HG03097 (cell line): ENCODE measurements around the gene ASTN2.
A peak's percentile ranks its signal among the peaks of the same experiment; 100 is the strongest.

ENCODE experiments used
- ATAC-seq: cut with Tn5 transposase; IDR thresholded peaks from one replicate; pipeline ENCODE4 v1.9.1; 2021; ENCODE audit not compliant: unreplicated experiment, low FRiP score

ASTN2 gene

DNA sequence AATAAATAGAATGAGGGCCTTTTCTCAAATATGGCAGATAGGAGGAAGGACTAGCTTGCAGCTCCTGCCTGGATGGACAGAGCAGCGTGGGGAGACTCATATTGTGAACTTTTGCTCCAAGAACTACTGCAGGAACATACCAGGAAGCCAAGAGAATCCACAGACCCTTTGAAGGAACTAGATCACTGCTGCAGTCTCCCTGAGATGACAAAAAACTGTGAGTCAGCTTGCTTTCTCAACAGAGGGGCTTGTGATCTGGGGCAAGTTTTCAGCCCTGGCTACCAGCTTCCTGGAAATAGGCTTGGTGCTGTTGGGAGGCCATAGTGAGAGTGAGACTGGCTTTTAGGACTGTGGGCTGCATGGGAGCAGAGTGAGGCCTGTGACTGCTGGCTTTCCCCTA is 898.4 kb downstream of the ASTN2 start:
- ATAC-seq, result no peak

DNA sequence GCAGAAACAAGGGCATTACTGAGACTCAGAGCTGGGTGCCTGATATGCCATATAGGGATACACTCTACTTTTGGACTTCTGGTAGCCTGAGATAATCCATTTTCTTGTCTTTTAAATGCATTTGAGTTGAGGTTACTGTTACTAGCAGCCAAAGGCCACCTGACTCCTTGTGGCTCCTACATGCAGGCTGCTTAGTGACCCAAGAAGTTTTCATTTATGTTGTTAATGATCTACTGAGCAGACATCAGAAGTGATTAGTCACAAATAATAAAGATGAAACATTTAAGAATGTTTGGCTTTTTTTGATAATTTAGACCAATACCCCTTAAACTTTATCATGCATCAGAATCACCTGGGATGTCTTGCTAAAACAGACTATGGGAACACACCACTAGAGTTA is 899.3 kb downstream of the ASTN2 start:
- ATAC-seq, result no peak

DNA sequence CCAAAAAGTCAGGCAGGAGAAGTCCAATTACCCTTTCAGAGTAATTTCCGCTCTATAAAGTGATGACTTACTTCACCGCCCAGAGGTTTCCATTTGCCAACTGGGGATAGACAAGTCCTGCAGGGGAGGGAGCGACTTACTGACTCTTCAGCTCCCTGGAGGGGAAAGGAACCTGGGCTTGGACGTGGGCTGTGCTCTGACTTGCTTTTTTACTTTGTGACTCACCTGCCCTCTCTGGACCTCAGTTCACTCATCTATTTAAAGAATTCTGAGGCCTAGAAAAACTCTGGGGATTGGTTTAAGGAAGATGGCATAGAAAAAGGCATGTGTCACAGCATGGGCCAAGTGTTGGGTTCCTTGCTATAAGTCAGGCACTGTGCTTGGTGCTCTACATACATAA is 908.2 kb downstream of the ASTN2 start:
- ATAC-seq, result no peak

DNA sequence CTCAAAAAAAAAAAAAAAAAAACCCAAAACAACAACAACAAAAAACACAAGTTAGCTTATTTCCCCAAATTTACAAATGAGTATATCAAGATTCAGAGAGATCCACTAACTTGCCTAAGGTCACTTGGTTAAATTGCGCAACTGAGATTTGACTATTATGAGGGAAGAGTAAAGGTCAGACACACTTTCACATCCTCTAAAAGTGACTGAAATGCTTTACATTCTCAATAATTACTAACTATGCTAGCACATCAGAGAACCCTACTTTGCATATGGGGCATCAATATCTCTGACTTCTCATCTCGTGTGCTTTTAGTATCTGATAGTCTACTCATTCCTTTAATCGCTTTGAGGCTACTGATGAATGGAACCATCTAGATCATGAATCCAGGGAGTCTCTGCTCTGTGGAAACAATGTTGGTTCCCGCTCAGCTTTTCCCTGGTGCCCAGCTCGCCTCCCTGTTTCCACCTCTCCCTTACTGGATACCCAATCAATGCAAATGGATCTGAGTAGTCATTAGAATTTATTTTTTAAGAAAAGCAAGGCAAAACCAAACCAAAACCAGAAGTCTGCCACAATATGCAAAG is 909.9 kb downstream of the ASTN2 start:
- ATAC-seq, result peak; percentile 99

DNA sequence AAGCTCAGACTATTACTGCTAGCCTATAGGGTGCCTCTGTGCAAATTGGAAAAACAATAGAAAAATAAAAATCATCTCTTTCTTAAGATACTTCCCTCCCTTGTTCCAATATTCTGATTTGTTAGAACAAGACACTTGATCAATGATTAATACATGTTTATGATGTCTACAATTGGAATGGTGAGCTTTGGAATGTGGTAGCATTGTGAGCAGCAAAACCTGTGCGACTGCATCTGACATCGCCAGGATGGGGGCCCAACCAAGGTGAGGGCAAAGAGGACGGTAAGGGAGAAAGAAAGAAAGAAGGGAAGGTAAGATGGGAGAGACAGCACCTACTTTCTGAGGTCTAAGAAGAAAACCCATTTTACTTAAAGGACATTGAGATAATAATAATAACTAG is 910.8 kb downstream of the ASTN2 start:
- no peak for ATAC-seq

DNA sequence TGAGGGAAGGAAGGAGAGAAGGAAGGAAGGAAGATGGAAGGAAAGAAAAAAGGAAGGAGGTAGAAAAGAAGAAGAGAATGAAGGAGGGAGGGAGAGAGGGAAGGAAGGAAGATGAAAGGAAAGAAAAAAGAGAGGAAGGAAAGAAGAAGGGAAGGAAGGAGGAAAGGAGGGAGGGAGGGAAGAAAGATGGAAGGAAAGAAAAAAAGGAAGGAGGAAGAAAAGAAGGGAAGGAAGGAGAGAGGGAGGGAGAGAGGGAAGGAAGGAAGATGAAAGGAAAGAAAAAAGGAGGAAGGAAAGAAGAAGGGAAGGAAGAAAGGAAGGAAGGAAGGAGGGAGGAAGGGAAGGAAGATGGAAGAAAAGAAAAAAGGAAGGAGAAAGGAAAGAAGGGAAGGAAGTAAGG is 912.1 kb downstream of the ASTN2 start:
- ATAC-seq, result no peak

DNA sequence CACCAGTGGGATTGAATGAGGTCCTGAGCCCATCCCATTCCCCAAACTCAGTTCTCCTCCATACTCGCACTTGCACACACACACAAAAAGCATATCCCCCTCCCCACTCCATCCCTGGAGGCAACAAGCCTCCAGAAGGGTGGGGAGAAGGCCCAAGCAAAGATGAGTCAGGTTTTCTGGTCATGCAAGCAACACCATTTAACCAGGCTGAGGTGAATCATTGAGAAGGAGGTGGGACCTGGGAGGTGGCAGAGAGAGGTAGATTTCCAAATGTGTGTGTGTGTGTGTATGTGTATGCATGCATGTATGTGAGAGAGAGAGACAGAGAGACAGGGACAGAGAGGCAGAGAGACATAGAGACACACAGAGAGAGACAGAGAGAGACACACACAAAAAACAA is 913.0 kb downstream of the ASTN2 start:
- no peak for ATAC-seq

DNA sequence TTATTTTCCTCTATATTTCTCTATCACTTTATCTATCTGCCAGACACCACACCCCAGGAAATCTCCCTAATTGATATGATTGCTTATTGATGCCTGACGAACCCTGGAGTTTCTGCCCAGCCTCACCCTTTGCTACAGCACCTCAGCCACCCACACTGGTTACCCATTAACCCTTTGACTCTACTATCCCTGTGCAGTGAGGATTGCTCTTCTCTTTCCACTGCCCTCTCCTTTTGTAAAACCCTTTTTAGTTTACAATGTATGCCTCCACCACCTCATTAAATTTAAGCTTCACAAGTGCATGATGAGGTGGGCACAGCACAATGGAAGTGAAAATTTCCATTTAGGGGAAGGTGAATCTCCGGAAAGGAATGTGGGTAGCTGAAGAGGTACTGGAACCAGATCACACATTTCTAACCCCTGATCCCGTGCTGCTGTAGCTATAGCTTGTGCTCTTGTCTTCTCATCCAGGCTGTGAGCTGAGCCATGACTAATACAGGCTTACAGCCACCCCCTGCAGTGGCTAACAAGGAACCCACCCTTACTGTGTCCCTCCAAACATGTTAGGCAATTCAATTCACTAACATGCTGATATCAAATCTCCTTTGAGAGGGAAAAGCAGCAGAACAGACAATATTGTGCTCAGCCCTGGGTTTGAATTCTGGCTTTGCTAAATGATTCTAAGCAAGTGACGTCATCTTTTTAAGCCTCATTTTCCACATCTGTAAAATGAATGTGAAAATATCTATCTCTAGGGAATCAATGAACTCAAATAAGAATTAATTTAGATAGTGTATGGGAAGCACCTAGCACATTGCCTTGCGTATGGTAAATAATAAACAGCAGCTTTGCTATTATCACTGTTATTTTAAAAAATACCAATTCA is 914.6 kb downstream of the ASTN2 start:
- ATAC-seq, result no peak

DNA sequence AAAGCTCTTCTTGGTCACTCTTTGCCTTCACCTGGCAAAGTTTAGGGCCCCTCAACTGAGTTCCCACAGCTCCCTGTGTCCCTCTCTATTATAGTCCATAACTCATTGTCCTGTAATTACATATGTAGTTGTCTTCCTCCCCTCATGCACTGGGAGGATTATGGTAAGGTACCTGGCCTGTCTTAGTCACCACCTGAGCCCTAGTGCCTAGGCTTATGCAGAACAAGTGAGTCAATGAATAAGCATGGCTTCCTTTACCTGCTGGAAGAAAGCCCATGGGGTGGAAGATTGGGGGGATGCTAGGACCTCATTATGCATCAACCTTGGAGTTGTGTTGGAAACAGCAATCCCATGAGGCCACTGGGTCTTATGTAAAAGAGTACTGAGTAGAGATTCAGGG is 915.4 kb downstream of the ASTN2 start:
- ATAC-seq, result no peak

DNA sequence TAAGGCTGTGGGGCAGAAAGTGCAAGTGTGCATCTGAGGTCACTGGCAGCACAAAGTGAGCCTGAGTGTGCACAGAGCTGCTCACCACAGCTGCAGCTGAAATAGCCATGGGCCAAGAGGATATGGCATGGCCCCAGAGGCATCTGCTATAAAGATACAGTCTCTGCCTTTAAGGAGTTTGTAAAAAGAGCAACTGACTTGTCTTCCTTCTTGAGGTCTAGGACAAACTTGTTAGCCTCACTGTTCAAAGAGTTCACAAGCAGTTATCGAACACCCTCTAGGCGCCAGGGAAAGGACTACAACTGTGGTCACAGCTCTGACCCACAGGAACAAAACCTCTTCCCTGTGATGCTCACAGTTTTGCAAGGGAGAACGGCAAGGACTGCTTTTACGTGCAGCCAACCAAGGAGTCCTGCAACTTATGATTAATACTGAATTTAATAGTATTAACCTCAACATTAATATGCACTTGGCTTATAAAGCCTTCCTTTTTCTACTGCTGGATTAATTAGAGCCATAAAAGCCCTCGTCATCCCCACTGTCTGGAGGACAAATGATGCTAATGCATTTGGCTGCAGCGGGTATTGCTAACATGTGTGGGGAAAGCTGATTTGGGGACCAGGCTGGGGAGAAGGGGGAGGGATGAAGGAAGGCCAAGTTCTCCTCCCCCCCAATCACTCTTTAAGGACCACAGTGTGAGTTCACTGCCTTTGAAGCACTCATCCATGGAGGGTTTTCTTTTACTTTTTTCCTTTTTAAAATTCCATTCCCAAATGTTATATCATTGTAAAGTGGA is 917.6 kb downstream of the ASTN2 start:
- ATAC-seq, result no peak

DNA sequence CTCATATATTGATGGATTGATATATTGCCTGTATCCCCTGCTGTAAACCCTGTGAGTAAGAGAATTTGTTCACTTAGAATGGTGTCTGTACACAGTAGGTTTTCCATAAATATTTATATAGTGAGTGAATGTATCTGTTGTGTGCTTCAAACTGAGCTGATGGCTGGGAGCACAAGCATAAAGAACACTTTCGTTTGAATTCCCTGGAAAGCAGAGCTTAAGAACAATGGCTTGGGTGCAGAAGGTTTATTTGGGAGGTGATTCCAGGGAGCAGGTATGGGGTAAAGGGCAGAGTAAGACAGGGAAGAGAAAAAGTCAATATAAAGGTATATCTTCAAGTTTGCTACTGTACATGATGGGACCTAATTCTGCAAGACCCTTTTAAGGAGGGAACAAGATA is 918.7 kb downstream of the ASTN2 start:
- ATAC-seq, result no peak

DNA sequence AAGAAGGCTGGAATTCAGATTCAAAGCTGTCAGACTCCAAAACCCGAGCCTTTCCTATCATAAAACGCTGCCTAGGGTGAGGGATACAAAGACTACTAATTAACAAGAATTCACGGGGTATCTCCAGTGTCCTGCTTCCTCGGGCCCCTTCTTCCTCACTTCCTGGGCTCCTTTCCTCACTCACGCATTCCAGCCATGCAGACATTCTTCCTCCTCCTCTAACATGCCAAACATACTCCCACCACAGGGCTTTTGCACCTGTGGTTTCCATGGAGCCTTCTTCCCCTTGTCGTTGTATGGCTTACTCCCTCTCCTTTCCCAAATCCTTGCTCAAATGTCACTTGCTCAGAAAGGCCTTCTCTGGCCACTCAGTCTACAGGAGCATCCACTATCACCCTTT is 919.1 kb downstream of the ASTN2 start:
- no peak for ATAC-seq

DNA sequence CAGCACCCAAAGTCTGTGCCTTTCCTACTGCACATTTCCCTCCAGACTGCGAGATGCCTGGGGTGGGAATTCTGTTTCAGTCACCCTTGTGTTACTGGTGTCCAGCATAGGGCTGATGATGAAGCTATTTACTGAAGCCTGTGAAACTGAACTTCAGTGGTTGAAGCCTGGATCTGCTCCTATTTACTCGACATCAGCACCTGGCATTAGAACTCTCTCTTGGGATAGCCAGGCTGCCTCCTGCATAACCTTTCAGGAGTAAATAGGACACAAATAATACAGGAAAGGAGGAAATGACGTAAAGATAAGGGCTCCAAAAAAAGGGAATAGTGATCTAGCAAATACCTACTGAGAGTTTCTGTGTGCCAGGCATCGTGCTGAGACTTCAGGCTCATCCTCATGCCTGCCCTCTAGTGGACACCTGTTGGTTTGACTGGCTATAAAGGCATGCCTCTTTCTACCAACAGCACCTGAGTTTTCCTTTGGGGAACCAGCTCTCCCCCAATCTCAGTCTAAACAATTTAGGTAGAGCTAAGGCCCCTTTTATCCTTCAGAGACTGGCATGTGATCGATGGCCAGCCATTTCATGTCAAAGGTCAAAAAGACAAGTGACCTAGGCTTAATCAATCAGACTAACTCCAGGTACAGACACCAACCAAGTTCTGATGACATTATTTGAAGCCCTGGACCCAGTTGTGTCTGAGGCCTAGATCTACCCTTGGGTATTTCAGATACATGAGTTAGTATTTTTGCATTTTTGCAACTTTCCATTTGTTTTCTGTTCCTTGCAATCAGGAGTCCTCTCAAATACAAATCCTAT is 919.8 kb downstream of the ASTN2 start:
- ATAC-seq, result no peak

DNA sequence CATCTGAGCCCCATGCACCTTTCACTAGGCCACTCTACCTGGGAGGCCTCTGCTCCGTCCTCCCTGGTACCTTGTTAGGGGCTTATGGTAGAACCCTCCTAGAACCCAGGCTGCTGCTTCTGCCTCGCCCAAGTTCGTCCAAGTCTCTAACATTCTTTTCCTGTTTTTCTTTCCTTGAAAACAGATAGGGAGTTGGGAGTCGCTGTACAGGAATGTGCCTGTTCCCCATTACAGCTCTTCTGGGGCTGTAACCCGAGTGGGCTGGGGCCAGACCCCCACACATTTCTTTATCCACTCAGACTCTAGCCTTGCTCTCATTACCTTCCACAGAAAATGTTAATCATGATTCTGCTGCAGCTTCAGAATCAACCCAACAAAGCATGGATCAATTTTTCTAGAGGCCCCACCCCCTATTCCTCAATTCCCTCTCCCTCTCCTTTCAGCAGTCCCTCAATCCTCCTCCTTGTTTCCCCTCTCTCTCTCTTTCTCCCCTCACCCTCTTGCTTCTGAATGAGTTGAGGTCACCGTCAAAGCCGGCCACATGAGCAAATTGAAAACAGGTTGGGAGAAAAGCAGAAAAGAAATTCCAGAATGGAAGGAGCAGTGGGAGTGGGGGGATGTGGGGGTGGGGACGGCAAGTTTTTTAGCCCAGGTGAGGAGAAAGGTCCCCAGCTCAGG is 921.5 kb downstream of the ASTN2 start:
- ATAC-seq, result no peak

DNA sequence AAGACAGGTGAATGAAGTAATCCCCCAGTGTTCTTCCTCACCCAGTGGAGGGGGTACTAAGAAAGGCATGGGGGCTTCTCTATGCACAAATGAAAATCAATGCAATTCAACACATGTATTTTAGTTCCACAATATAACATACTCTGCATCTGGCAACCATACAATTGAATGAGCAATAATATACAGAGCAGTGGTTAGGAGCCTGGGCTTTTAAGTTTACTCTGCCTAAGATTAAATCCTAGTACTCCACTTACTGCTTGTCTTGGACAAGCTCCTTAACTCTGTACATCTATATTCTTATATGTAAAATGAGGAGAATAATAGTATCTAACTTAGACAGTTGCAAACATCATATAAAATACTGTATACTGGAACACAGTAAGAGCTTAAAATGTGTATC is 923.2 kb downstream of the ASTN2 start:
- ATAC-seq, result no peak

DNA sequence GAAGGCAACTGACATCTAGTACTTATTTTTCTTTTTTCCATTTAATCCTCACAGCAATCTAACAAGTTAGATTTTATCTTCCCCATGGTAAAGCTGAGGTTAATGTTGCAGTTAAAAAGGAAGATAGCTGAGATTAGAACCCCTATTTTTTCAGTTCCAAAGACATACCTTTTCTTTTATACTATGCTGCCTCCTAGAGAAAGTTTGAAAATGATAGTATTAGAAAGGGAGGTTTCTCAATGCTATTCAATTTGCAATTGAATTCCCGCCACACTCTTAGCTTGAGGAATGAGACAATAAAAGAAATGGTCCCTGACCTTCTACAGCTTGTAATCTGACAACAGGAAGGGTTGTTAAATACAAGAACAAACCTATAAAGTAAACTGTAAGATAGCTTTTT is 923.6 kb downstream of the ASTN2 start:
- no peak for ATAC-seq

DNA sequence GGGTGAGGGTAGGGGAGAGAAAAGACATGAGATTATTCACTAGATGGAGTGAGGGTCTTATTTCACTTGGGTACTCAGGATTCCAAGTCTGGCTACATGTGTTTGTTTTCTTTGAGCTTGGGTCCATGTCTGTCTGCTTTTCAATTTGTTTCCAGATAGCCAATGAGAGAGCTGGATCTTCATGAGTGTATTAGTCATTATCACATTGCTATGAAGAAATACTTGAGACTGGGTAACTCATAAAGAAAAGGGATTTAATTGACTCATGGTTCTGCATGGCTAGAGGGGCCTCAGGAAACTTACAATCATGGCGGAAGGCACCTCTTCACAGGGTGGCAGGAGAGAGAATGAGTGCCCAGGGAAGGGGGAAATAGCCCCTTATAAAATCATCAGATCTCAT is 924.5 kb downstream of the ASTN2 start:
- ATAC-seq, result no peak

DNA sequence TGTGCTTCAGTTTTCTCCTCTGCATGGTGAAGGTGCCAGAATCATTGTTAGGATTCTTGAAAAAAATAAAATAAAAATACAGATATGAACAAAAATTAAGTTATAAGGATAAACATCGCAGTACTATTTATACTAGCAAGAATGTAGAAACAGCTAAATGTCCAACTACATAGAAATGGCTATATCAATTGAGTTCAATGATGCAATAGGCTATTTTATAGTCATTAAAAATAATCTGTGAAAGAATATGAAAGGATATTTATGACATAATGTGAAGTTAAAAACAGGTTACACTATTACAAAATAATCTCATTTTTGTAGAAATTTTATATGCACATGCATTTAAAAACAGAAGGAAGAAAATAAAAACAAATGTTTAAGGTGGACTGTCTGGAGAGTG is 926.5 kb downstream of the ASTN2 start:
- ATAC-seq, result no peak

DNA sequence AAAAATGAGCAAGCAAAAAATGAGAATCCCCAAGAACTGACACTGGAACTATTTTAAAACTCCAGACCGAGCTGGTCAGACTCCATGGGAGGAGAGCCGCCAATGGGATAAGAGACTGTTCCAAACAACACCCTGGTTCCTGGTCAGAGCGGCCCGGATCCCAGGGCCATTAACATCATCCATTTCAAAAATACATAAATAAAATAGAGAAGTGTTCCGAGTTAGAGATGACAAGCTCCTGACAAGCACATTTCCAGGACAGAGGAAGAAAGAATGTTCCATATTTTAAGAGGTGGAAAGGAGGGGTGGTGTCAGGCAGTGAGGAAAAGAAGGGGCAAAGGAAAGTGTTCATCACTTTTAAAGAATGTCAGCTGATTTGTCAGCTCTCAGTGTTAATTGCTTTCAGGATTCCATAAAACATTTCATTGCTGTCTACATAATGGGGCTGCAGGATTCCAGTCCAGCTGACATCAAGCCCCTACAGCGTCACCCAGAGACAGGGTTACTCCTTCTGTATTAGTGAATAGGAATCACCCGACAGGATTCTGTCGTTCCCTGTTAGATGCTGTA is 930.3 kb downstream of the ASTN2 start:
- ATAC-seq, result no peak
